A375 (cell line): Measurements from ENCODE around the gene DMRT2. TPM values are rescaled to one million over a fixed set of nuclear protein-coding genes. Genes with fewer than 3 reads are reported as not detected.

Experiments used
- small RNA-seq: library from RNA; depleted of rRNA; stranded (forward); fragments of <200 nt; gene quantifications from one replicate; pipeline ENCODE3, GENCODE V24; 2014
- total RNA-seq: library from RNA; depleted of rRNA; stranded (reverse); fragments of >200 nt; shearing (Covaris generic); gene quantifications from 2 replicates; pipeline ENCODE4 v1.2.3, GENCODE V29; 2014; rRNA removed

Gene DMRT2
- 20.0 and 21.1 TPM in 2 replicates for total RNA-seq

DNA sequence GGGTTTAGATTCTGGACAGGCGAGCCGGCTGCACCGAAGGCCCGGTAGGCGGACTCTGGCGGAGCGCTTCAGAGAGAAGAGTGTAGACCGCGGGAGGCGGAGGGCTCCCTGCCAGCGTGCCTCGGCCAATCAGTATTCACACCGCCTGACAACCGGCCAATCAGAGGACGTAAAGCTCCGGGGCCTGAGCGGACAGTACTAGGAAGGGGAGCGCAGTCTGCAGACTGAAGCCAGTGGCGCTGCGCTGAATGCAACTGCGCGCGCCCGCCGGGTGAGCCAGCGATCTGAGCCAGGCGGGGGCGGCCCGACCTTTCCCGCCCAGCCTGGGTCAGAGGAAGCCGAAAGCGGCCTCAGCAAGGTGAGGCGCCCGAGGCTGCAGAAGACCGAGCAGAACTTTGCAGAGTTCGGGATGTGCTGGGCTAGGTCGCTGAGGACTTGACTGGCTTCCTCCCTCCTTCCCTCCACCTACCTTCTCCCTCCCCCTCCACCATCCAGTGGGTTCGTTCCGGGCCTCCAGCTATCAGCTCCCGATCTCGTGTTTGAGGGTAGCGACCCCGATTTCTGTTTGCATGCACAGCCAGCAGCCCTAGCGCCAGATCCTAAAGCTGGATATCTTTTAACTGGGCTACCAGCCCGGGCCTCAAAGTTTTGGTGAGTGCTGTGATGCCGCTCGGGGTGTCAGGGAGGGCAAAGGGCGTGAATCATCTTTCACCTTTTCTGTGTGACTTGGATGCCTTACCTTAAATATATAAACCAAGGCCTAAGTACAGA is at the start of gene DMRT2:
Gene DMRT2 (plus strand): TSS at position 233 of the 771 bp plus-strand sequence. CDS start 1,257 bp downstream, outside the sequence.

Small RNA genes lying within 50 kb of the gene (small RNA-seq; reads per million reads assigned to genes)
- not detected for gene RNU6-1073P

Other genes with a start within 250 kb of the DMRT2 start
- gene DMRT1, start 208.7 kb upstream of the DMRT2 start, total RNA-seq = not detected in 2 replicates
- not detected in 2 replicates for gene DMRT3, start 73.7 kb upstream of the DMRT2 start, total RNA-seq